Esophagus muscularis mucosa (tissue), 4 donors: Measurements from ENCODE around the gene PRDX4.

Source experiments
- EP300 ChIP-seq: sonication (generic); formaldehyde crosslinking; IDR thresholded peaks from one replicate; pipeline ENCODE4 v1.6.1; 2017; ENCODE audit warnings: antibody characterized with exemption
- POLR2A ChIP-seq: fragments of 450-650 bp; IDR thresholded peaks from one replicate; pipeline ENCODE4 v1.6.1; 2017; ENCODE audit warnings: antibody characterized with exemption, moderate library complexity, mild to moderate bottlenecking, low read depth
- TF ChIP-seq, protein P1 (sequence below), 3 experiments: fragments of 200-600 bp in 2 of 3; fragments of 450-650 bp in 1 of 3; sonication (generic) in 2 of 3; IDR thresholded peaks; one replicate each; pipeline ENCODE4 v1.5.1; 2017 to 2019; ENCODE audit warnings: antibody characterized with exemption in 3 of 3, mild to moderate bottlenecking in 2 of 3, moderate library complexity in 1 of 3

GRCh38 chrX:23637187-23637586 lies 30.1 kb upstream of the PRDX4 start:
- TF ChIP-seq POLR2A (no peak), EP300 (no peak)
- TF ChIP-seq, protein P1, sequence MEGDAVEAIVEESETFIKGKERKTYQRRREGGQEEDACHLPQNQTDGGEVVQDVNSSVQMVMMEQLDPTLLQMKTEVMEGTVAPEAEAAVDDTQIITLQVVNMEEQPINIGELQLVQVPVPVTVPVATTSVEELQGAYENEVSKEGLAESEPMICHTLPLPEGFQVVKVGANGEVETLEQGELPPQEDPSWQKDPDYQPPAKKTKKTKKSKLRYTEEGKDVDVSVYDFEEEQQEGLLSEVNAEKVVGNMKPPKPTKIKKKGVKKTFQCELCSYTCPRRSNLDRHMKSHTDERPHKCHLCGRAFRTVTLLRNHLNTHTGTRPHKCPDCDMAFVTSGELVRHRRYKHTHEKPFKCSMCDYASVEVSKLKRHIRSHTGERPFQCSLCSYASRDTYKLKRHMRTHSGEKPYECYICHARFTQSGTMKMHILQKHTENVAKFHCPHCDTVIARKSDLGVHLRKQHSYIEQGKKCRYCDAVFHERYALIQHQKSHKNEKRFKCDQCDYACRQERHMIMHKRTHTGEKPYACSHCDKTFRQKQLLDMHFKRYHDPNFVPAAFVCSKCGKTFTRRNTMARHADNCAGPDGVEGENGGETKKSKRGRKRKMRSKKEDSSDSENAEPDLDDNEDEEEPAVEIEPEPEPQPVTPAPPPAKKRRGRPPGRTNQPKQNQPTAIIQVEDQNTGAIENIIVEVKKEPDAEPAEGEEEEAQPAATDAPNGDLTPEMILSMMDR (IDR thresholded peaks at IDR 0.05): no peak
